ENCODE results near the gene PRSS57.
A peak's percentile ranks its signal among the peaks of the same experiment; 100 is the strongest.
"Not testable (repeated sequence)": the region's sequence is repeated elsewhere in the genome, so short reads cannot be mapped to it uniquely, and the experiment has no call there.

PRSS57 gene

GRCh38 chr19:718991-719512 lies 23.8 kb upstream of the PRSS57 start:
- in situ Hi-C loops (cut with HindIII; ENCODE audit: low pct_unique_long_range_greater_than_20kb, low sequenced_read_pairs), result no loop called here
- no peak for TF ChIP-seq JUND (IDR thresholded peaks at IDR 0.05; ENCODE audit: low read depth)
- no peak for DNase-seq (ENCODE audit: low read depth in 1 of 2, low spot score in 1 of 2)

GRCh38 chr19:718251-718951 lies 23.1 kb upstream of the PRSS57 start:
- DNase-seq (ENCODE audit: low read depth in 1 of 2, low spot score in 1 of 2), result no peak
- TF ChIP-seq JUND (IDR thresholded peaks at IDR 0.05; ENCODE audit: low read depth), result no peak
- in situ Hi-C loops (cut with HindIII; ENCODE audit: low pct_unique_long_range_greater_than_20kb, low sequenced_read_pairs), result no loop called here

GRCh38 chr19:715347-715746 lies 20.1 kb upstream of the PRSS57 start:
- in situ Hi-C loops (cut with HindIII; ENCODE audit: low pct_unique_long_range_greater_than_20kb, low sequenced_read_pairs), result no loop called here
- DNase-seq (ENCODE audit: low read depth in 1 of 2, low spot score in 1 of 2), result no peak
- TF ChIP-seq JUND (IDR thresholded peaks at IDR 0.05; ENCODE audit: low read depth), result no peak

GRCh38 chr19:711254-711653 lies 16.0 kb upstream of the PRSS57 start:
- no peak for DNase-seq (ENCODE audit: low read depth in 1 of 2, low spot score in 1 of 2)
- in situ Hi-C loops (cut with HindIII; ENCODE audit: low pct_unique_long_range_greater_than_20kb, low sequenced_read_pairs), result no loop called here
- TF ChIP-seq JUND (IDR thresholded peaks at IDR 0.05; ENCODE audit: low read depth), result no peak

- TF ChIP-seq JUND (IDR thresholded peaks at IDR 0.05; ENCODE audit: low read depth), result no peak
- in situ Hi-C loops (cut with HindIII; ENCODE audit: low pct_unique_long_range_greater_than_20kb, low sequenced_read_pairs), result no loop called here
- no peak for DNase-seq (ENCODE audit: low read depth in 1 of 2, low spot score in 1 of 2)
These were observed 15.5 kb upstream of the PRSS57 start for GRCh38 chr19:710767-711166.

- no peak for DNase-seq (ENCODE audit: low read depth in 1 of 2, low spot score in 1 of 2)
- TF ChIP-seq JUND (IDR thresholded peaks at IDR 0.05; ENCODE audit: low read depth), result no peak
- in situ Hi-C loops (cut with HindIII; ENCODE audit: low pct_unique_long_range_greater_than_20kb, low sequenced_read_pairs), result no loop called here
These were observed 14.8 kb upstream of the PRSS57 start for GRCh38 chr19:709965-710571.

- DNase-seq (ENCODE audit: low read depth in 1 of 2, low spot score in 1 of 2), result no peak
- no peak for TF ChIP-seq JUND (IDR thresholded peaks at IDR 0.05; ENCODE audit: low read depth)
- in situ Hi-C loops (cut with HindIII; ENCODE audit: low pct_unique_long_range_greater_than_20kb, low sequenced_read_pairs), result no loop called here
These were observed 14.1 kb upstream of the PRSS57 start for GRCh38 chr19:709196-709964.

- in situ Hi-C loops (cut with HindIII; ENCODE audit: low pct_unique_long_range_greater_than_20kb, low sequenced_read_pairs), result no loop called here
- DNase-seq (ENCODE audit: low read depth in 1 of 2, low spot score in 1 of 2), result peak in 1 of 2 experiments; percentile 30
- no peak for TF ChIP-seq JUND (IDR thresholded peaks at IDR 0.05; ENCODE audit: low read depth)
These were observed 13.2 kb upstream of the PRSS57 start, which contains the start of gene PALM for GRCh38 chr19:708154-709143. TSS of gene PALM (plus strand) at chr19:708935. CDS start at chr19:709147, 212 bp downstream.

GRCh38 chr19:704447-704741 lies 9.1 kb upstream of the PRSS57 start:
- in situ Hi-C loops (cut with HindIII; ENCODE audit: low pct_unique_long_range_greater_than_20kb, low sequenced_read_pairs), result no loop called here
- TF ChIP-seq JUND (IDR thresholded peaks at IDR 0.05; ENCODE audit: low read depth), result no peak
- DNase-seq (ENCODE audit: low read depth in 1 of 2, low spot score in 1 of 2), result no peak

GRCh38 chr19:703651-704446 lies 8.6 kb upstream of the PRSS57 start:
- DNase-seq (ENCODE audit: low read depth in 1 of 2, low spot score in 1 of 2), result peak; percentile 65 to 92
- TF ChIP-seq JUND (IDR thresholded peaks at IDR 0.05; ENCODE audit: low read depth), result no peak
- in situ Hi-C loops (cut with HindIII; ENCODE audit: low pct_unique_long_range_greater_than_20kb, low sequenced_read_pairs), result no loop called here

- in situ Hi-C loops (cut with HindIII; ENCODE audit: low pct_unique_long_range_greater_than_20kb, low sequenced_read_pairs), result no loop called here
- no peak for TF ChIP-seq JUND (IDR thresholded peaks at IDR 0.05; ENCODE audit: low read depth)
- DNase-seq (ENCODE audit: low read depth in 1 of 2, low spot score in 1 of 2), result no peak
These were observed 8.0 kb upstream of the PRSS57 start for GRCh38 chr19:703329-703650.

GRCh38 chr19:702847-703246 lies 7.6 kb upstream of the PRSS57 start:
- DNase-seq (ENCODE audit: low read depth in 1 of 2, low spot score in 1 of 2); in situ Hi-C loops (cut with HindIII; ENCODE audit: low pct_unique_long_range_greater_than_20kb, low sequenced_read_pairs): not testable (repeated sequence)

- DNase-seq (ENCODE audit: low read depth in 1 of 2, low spot score in 1 of 2); in situ Hi-C loops (cut with HindIII; ENCODE audit: low pct_unique_long_range_greater_than_20kb, low sequenced_read_pairs): not testable (repeated sequence)
These were observed 4.6 kb upstream of the PRSS57 start for GRCh38 chr19:699885-700284.

- in situ Hi-C loops (cut with HindIII; ENCODE audit: low pct_unique_long_range_greater_than_20kb, low sequenced_read_pairs); DNase-seq (ENCODE audit: low read depth in 1 of 2, low spot score in 1 of 2): not testable (repeated sequence)
These were observed 3.3 kb upstream of the PRSS57 start for GRCh38 chr19:698529-698928.

Measured in T47D (cell line).